GM12874 (cell line): ENCODE measurements around the gene BCL7C.

Source experiments
- CTCF ChIP-seq: IDR thresholded peaks from 2 replicates; pipeline ENCODE4 v1.5.1; 2011; ENCODE audit warnings: low read depth, mild to moderate bottlenecking, control low read depth, low read length, moderate library complexity; ENCODE audit not compliant: insufficient read depth

The BCL7C gene

GRCh38 chr16:30929167-30929566 is 35.3 kb upstream of the BCL7C start:
- TF ChIP-seq CTCF: no peak

GRCh38 chr16:30928390-30928789 is 34.5 kb upstream of the BCL7C start:
- TF ChIP-seq CTCF: no peak

- no peak for TF ChIP-seq CTCF
These were observed 34.0 kb upstream of the BCL7C start for GRCh38 chr16:30927789-30928378.

GRCh38 chr16:30926937-30927788 is 33.3 kb upstream of the BCL7C start:
- TF ChIP-seq CTCF: no peak

- TF ChIP-seq CTCF: no peak
These were observed 32.3 kb upstream of the BCL7C start for GRCh38 chr16:30925995-30926811.

- no peak for TF ChIP-seq CTCF
These were observed 31.7 kb upstream of the BCL7C start for GRCh38 chr16:30925632-30925987.

- no peak for TF ChIP-seq CTCF
These were observed 31.2 kb upstream of the BCL7C start for GRCh38 chr16:30924913-30925631.
